Measurements from ENCODE around the gene UBE2E3.

DNA sequence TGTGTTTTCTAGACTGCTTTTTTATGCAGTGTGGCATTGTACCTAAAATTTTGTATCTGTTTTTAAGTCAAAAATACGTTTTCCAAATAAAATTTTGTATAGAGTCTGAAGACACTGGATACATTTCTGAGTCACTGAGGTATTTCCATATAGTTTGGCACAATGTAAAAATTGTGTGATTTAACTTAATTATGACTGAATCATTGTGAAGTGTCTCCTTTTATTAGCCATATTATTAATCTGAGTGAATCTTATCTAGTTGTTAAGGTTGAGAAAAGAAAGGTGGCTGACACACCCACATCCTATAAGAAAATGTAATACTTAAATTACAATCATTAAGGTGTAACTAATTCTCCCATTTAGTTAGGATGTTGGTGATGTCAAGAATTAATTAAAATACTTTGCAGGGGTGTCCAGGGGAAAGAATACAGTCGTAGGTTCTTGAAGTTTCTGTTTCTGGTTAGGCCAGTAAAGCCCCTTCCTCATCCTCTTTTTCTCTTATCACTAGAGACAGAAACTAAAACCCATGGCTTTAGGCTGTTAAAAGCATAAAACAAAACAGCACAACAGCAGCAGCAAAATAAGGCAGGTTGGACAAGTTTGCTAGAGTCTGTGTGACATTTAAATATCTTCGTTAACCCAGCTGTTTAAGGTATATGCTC is 71.6 kb downstream of the UBE2E3 start:
- TF ChIP-seq, protein P1, sequence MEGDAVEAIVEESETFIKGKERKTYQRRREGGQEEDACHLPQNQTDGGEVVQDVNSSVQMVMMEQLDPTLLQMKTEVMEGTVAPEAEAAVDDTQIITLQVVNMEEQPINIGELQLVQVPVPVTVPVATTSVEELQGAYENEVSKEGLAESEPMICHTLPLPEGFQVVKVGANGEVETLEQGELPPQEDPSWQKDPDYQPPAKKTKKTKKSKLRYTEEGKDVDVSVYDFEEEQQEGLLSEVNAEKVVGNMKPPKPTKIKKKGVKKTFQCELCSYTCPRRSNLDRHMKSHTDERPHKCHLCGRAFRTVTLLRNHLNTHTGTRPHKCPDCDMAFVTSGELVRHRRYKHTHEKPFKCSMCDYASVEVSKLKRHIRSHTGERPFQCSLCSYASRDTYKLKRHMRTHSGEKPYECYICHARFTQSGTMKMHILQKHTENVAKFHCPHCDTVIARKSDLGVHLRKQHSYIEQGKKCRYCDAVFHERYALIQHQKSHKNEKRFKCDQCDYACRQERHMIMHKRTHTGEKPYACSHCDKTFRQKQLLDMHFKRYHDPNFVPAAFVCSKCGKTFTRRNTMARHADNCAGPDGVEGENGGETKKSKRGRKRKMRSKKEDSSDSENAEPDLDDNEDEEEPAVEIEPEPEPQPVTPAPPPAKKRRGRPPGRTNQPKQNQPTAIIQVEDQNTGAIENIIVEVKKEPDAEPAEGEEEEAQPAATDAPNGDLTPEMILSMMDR (IDR thresholded peaks at IDR 0.05; ENCODE audit: low read depth, low read length, poor library complexity, severe bottlenecking), result no peak
- TF ChIP-seq EZH2phosphoT487 (IDR thresholded peaks at IDR 0.05; ENCODE audit: borderline replicate concordance, low read length), result no peak

Data from DOHH2 (cell line).